ENCODE data around the gene PDAP1. TPM values are rescaled to one million over a fixed set of nuclear protein-coding genes. Genes with fewer than 3 reads are reported as not detected.
A peak's percentile ranks its signal among the peaks of the same experiment; 100 is the strongest.

The PDAP1 gene
- total and polyA plus RNA-seq, 12 donors = 43.6 to 187 (median 90.2) TPM

DNA sequence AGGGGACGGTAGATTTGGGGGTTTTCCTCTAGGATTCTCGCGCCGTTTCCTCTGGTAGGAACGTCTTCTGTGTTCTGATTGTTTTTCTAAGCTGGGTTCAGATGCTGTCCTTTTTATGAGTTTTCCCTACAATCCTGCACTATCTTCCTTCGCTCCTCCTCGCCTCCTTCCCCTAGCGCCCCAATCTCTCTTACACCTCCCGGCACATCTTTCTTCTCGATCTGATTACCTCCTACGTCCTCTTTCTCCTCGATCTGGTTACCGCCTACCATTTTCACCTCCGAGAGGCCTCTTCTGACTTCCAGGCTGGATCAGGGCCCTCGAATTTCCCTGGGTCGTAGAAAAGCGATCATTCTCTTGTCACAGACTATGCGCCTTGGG is 785 bp upstream of the PDAP1 start:
- H3K9me3 ChIP-seq (replicated peaks in 1 of 3) = no peaks in the 10 kb centered on the region
- intact Hi-C loops (cut with DNase I) = no loop called here
- TF ChIP-seq, protein P1, sequence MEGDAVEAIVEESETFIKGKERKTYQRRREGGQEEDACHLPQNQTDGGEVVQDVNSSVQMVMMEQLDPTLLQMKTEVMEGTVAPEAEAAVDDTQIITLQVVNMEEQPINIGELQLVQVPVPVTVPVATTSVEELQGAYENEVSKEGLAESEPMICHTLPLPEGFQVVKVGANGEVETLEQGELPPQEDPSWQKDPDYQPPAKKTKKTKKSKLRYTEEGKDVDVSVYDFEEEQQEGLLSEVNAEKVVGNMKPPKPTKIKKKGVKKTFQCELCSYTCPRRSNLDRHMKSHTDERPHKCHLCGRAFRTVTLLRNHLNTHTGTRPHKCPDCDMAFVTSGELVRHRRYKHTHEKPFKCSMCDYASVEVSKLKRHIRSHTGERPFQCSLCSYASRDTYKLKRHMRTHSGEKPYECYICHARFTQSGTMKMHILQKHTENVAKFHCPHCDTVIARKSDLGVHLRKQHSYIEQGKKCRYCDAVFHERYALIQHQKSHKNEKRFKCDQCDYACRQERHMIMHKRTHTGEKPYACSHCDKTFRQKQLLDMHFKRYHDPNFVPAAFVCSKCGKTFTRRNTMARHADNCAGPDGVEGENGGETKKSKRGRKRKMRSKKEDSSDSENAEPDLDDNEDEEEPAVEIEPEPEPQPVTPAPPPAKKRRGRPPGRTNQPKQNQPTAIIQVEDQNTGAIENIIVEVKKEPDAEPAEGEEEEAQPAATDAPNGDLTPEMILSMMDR (IDR thresholded peaks at IDR 0.05) = no peak
- no peak for TF ChIP-seq POLR2A (IDR thresholded peaks at IDR 0.05)
- peaks cover 0 to 43% of the 10 kb centered on the region in 2 donors for H3K36me3 ChIP-seq (replicated peaks in 1 of 2)
- peak in 1 of 7 donors; percentile 38 for DNase-seq
- H3K27me3 ChIP-seq = no peaks in the 10 kb centered on the region
- H3K4me1 ChIP-seq (replicated peaks in 1 of 2) = peaks cover 16 to 46% of the 10 kb centered on the region in 2 donors
- 0 to 1% (median 1%) methylated on average over 18 of the region's 18 CpGs for WGBS, 4 donors
- peak overlapping the region; percentile 10 to 99 (median 91) for H3K4me3 ChIP-seq
- H3K27ac ChIP-seq = peak overlapping the region; percentile 91 to 99 (median 92)

DNA sequence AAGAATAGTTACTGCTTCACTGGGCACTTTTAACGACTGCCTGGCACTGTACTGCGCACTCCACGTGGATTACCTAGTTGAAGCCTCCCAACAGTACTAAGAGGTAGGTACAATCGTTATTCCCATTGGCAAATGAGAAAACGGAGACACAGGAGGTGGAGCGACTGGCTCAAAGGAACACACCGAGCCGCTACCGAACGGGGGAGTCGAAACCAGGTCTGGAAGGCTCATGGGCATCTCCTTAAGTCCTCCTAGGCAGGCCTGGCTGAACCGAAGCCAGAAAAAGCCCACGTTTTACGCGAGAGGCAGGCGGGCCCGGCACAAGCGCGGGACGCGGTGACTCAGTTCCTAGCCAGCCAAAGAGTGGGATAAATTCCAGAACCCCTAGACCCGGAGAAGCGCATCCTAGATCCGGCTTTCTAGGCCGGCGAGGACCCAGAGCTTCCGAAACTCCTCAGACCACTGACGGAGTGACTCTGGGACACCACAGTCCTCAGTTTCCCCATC is 472 bp downstream of the PDAP1 start:
- peak; percentile 60 to 83 (median 81) for DNase-seq
- WGBS, 4 donors = 0 to 2% (median 0%) methylated on average over 8 to 28 of the region's 28 CpGs
- H3K36me3 ChIP-seq (replicated peaks in 1 of 2) = peaks cover 0 to 41% of the 10 kb centered on the region in 2 donors

DNA sequence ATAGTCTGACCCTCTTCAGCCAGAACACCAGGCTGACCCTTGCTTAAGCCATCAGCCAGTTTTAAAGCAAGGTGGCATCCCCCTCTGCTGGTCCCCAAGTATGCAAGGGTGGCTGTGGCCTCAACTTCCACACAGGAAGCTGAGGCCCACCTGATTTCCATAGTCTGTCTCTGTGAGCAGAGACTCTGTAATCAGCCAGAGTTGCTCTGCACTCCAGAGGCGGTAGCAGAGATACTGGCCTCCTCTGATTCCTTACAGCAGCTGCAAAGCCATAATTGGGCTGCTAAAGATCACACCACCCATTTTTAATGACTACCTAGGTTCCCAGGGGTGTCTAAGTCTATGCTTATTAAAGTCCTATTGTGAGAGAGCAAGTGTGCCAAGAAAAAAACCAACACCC is 1.8 kb downstream of the PDAP1 start:
- no peak for DNase-seq
- 59 to 69% (median 64%) methylated on average over 1 of the region's 1 CpG; no CpG with 5 or more reads in 1 of the 4 donors for WGBS, 4 donors
- peaks cover 16 to 46% of the 10 kb centered on the region in 2 donors for H3K4me1 ChIP-seq (replicated peaks in 1 of 2)
- no peak overlapping the region for H3K27ac ChIP-seq
- TF ChIP-seq POLR2A (IDR thresholded peaks at IDR 0.05) = no peak
- TF ChIP-seq, protein P1 (IDR thresholded peaks at IDR 0.05) = no peak
- H3K4me3 ChIP-seq = no peak overlapping the region
- H3K9me3 ChIP-seq (replicated peaks in 1 of 3) = no peaks in the 10 kb centered on the region
- peaks cover 0 to 43% of the 10 kb centered on the region in 2 donors for H3K36me3 ChIP-seq (replicated peaks in 1 of 2)
- intact Hi-C loops (cut with DNase I) = no loop called here
- no peaks in the 10 kb centered on the region for H3K27me3 ChIP-seq

More for the DNA sequence above, 472 bp downstream of the PDAP1 start:
- H3K27ac ChIP-seq = peak overlapping the region; percentile 91 to 99 (median 92)
- intact Hi-C loops (cut with DNase I) = no loop called here
- H3K9me3 ChIP-seq (replicated peaks in 1 of 3) = no peaks in the 10 kb centered on the region
- H3K4me1 ChIP-seq (replicated peaks in 1 of 2) = peaks cover 16 to 46% of the 10 kb centered on the region in 2 donors
- TF ChIP-seq, protein P1 (IDR thresholded peaks at IDR 0.05) = no peak
- no peak for TF ChIP-seq POLR2A (IDR thresholded peaks at IDR 0.05)
- no peaks in the 10 kb centered on the region for H3K27me3 ChIP-seq
- peak overlapping the region; percentile 75 to 99 (median 91) for H3K4me3 ChIP-seq

DNA sequence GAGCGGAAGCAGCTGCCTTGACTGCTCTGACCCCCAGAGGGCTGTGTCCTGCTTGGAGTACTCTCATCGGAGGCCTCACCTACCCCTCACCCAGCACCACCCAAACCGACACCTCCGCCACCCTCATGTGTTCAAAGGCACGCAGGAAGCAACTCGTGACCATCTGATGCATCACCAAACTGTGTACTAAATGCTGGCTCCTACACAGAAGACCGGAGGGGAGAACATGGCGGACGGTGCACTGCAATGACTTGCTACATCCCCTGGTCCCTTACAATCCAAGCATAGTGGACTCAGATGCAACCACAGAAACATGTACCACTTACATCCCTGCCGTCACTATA is 3.4 kb downstream of the PDAP1 start:
- H3K4me1 ChIP-seq (replicated peaks in 1 of 2) = peaks cover 14 to 38% of the 10 kb centered on the region in 2 donors
- 90 to 97% (median 93%) methylated on average over 8 to 10 of the region's 10 CpGs for WGBS, 4 donors
- DNase-seq = no peak
- no peaks in the 10 kb centered on the region for H3K9me3 ChIP-seq (replicated peaks in 1 of 3)
- peaks cover 0 to 45% of the 10 kb centered on the region in 2 donors for H3K36me3 ChIP-seq (replicated peaks in 1 of 2)
- TF ChIP-seq, protein P1 (IDR thresholded peaks at IDR 0.05) = no peak
- TF ChIP-seq POLR2A (IDR thresholded peaks at IDR 0.05) = no peak
- intact Hi-C loops (cut with DNase I) = no loop called here
- no peaks in the 10 kb centered on the region for H3K27me3 ChIP-seq
- H3K4me3 ChIP-seq = no peak overlapping the region
- no peak overlapping the region for H3K27ac ChIP-seq
